NCI-H1105 (cell line): ENCODE results near the gene CDK14.

ENCODE experiments used
- DNase-seq: peaks from one replicate; lab custom pipeline; 2025; lab: John Stamatoyannopoulos, UW

CDK14 gene

DNA sequence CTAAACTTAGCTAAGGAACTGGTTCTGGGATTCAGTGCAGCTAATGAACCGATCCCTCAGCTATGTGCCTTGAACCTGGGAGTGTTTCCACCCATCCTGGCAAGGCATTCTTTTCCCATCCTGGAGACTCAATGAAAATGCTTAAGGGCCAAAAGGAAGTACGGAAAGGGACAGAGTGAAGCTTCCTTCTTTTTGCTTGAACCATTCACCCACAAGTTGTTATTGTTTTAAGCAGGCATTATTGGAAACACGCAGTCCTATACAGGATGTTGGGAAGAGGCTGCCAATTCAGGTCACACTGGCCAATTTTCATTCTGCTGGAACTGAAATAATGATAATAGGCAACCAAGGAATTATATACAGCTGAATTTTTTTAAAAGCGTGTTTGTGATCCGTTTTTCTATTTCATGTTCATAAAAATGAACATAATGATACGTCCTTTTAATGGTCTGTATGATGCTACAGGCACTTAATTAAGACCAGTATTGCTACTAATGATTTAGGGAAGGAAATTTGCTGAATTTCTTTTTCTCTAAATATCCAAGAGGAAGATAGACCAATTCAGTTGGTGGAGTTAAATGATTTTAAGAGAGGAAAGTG lies 610.3 kb downstream of the CDK14 start:
- DNase-seq: no peak

- DNase-seq: no peak
Observed at GRCh38 chr7:91212582-91212981, 616.5 kb downstream of the CDK14 start.

GRCh38 chr7:91226411-91226810 lies 630.3 kb downstream of the CDK14 start:
- DNase-seq: no peak

- no peak for DNase-seq
Observed at GRCh38 chr7:91228327-91228726, 632.2 kb downstream of the CDK14 start.

GRCh38 chr7:91228927-91229558 lies 632.9 kb downstream of the CDK14 start:
- no peak for DNase-seq

- no peak for DNase-seq
Observed at GRCh38 chr7:91230100-91230499, 634.0 kb downstream of the CDK14 start.

GRCh38 chr7:91230503-91230902 lies 634.4 kb downstream of the CDK14 start:
- DNase-seq: no peak

DNA sequence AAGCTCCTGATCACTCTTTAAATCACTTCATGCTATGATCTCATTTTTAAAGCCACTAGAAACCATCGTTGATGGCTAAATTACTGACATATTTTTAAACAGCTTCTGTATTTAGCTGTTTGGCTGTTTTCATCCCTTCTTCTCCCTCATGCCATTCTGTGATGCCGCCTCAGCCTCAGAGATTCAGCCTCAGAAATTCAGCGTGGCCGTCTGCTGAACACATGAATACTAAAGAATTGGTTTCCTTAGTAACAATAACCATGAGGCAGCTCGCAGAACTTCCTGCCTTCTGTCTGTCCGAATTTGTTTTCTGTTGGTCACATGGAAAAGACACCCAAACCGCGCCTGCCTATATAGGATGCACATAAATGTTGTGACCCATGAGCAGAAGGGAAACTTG lies 637.1 kb downstream of the CDK14 start:
- DNase-seq: no peak

GRCh38 chr7:91235211-91235832 lies 639.2 kb downstream of the CDK14 start:
- DNase-seq: no peak

DNA sequence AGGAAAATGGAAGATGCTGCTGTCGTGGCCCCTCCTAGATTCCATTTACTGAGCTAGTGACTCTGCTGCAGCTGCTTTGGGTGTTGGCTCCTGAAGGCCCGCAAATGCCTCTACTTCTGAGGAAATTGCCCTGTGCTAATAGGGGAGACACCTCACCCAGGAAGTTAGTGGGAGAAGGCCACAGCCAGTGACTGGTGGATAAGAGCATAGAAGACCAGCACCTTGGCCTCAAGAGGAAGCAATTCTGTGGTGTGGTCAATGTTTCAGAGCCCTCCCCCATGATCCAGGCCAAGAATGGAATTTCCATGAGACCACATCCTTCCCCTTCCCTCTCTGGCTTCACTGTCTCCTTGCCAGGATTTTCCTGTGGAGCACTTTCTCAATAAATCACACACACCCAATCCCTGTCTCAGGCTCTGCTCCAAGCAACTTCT lies 643.1 kb downstream of the CDK14 start:
- no peak for DNase-seq

DNA sequence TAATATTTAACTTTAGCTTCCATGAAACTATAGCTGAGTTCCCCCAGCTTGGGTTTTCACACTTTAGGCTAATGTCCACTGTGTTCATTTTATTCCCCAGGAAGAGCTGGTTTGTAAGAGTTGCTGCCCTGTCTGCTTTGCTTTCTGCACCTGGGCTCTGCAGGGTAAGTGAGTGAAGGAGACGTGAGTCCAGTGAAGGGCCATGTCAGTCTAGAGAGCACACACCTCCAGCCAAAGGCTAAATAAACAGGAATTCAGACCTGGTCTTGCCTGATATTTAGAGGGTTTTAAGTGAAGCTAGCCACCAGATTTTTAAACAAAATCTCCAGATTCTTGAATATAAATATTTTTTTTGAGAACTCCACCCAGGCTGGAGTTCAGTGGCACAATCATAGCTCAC lies 643.7 kb downstream of the CDK14 start:
- DNase-seq: no peak

- DNase-seq: no peak
Observed at GRCh38 chr7:91240376-91240941, 644.3 kb downstream of the CDK14 start.

GRCh38 chr7:91242097-91242844 lies 646.1 kb downstream of the CDK14 start:
- DNase-seq: no peak

DNA sequence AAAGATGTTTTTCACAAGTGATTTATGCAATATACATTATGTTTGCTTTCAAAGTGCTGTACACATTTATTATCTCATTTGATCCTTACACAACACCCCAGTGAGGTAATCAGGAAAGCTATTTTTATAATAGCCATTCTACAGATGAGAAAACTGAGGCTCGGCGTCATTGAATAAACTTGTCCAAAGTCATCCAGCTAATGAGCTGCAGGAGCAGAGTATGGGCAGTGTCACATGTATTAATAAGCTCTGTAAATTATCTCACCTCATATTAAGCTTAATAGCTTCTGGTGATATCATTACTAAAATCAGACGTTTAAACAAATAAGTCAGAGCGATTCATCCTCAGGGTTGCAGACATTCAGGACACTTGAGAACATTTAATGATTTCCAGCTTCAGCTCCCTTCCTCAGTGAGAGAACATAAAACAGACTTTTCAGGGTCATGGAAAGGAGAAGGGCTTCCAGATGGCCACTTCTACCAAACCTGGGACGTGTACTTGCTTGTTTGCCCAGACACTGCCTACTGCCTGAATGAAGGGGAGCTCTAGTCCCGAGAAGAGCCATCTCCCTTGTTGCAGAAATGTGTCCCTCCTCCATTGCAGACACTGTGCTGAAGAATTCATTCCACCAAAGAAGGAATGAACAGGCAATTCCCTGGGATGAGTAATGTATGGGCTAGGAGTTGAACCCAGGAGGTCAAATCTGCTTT lies 647.6 kb downstream of the CDK14 start:
- no peak for DNase-seq

DNA sequence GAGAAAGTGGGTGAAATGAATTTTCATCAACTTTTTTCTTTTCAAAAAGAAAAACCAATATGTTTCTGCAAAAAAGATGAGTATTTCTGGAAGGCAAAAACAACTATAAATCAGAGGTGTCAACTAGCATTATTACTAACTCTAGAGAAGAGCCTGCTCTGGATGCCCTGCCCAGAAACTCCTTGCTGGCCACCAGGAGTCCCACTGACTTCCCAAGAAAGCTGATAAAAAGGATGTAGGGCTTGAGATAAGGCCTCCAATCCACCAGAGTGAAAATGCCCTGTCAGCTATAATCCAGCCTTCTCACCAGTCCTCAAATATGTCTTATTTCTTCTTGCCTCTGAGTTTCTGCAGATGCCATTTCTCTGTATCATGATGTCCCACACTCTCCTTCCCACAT lies 651.4 kb downstream of the CDK14 start:
- DNase-seq: no peak

DNA sequence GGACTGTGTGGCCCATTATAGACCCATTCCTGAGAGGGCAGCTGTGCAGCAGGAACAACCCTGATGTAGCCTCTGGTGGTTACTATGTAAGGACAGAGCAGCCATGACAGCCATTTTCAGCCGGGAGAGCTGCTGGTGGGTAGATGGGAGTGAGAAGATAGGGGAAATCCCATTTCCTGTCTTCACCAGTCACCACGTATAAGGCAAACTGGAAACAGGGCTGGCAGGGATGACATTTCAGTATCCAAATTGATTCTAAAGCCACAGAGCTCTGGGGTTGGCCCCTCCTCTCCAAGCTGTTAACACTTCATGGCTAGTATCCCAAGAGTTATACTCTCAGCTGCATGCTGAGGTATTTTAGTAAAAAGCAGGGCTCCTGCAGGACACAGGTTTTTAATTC lies 652.9 kb downstream of the CDK14 start:
- DNase-seq: no peak

- no peak for DNase-seq
Observed at GRCh38 chr7:91249506-91250233, 653.5 kb downstream of the CDK14 start.

GRCh38 chr7:91250706-91251105 lies 654.6 kb downstream of the CDK14 start:
- DNase-seq: no peak

DNA sequence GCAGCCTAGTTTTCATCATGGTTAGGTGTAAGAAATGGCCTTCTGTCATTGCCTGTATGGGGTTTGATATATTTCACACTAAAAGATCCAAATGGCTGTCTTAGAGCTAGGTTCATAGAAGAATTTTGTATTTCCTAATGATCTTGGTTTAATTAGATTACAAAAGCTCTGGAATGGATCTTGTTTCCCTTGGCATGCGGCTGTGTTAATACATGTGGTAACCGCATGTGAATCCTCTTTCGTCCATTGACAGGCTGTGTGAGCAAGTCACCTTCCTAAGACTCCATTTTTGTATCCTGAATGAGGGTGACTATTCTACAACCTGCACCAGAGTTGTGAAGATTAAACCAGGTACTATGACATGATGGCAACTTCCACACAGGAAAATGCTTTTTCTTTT lies 655.8 kb downstream of the CDK14 start:
- no peak for DNase-seq
